Trophoblast cell (in vitro differentiated cells and primary cell): ENCODE measurements around the gene BCDIN3D.
A peak's percentile ranks its signal among the peaks of the same experiment; 100 is the strongest.
"Not testable (repeated sequence)": the region's sequence is repeated elsewhere in the genome, so short reads cannot be mapped to it uniquely, and the experiment has no call there.

Experiments used
- DNase-seq, 2 donors: peaks; one replicate each; pipeline ENCODE4 v3.0.0-alpha.2; 2016
- H2AFZ ChIP-seq: 2 replicates; pipeline ENCODE4 v1.6.1; 2013; ENCODE audit warnings: low read length, moderate library complexity, mild to moderate bottlenecking; ENCODE audit not compliant: insufficient read depth, poor library complexity
- H2AK5ac ChIP-seq: 2 replicates; pipeline ENCODE4 v1.6.1; 2013; ENCODE audit warnings: mild to moderate bottlenecking, low read length
- H2BK120ac ChIP-seq: 2 replicates; pipeline ENCODE4 v1.6.1; 2013; ENCODE audit warnings: low read length, mild to moderate bottlenecking, moderate library complexity; ENCODE audit not compliant: insufficient read depth, poor library complexity
- H2BK12ac ChIP-seq: 2 replicates; pipeline ENCODE4 v1.6.1; 2013; ENCODE audit warnings: mild to moderate bottlenecking, low read length, moderate library complexity
- H2BK5ac ChIP-seq: 2 replicates; pipeline ENCODE4 v1.6.1; 2013; ENCODE audit warnings: low read length, low read depth, moderate library complexity, mild to moderate bottlenecking; ENCODE audit not compliant: poor library complexity
- H3K14ac ChIP-seq: 2 replicates; pipeline ENCODE4 v1.6.1; 2013; ENCODE audit warnings: mild to moderate bottlenecking, low read length
- H3K18ac ChIP-seq: 2 replicates; pipeline ENCODE4 v1.6.1; 2013; ENCODE audit warnings: mild to moderate bottlenecking, low read length
- H3K23ac ChIP-seq: 2 replicates; pipeline ENCODE4 v1.6.1; 2013; ENCODE audit warnings: low read length
- H3K27ac ChIP-seq: 2 replicates; pipeline ENCODE4 v1.5.1; 2013; ENCODE audit warnings: low read depth, mild to moderate bottlenecking, inconsistent platforms, low read length, moderate library complexity
- H3K27me3 ChIP-seq: 2 replicates; pipeline ENCODE4 v1.6.1; 2013; ENCODE audit warnings: inconsistent platforms, mild to moderate bottlenecking, low read length, moderate library complexity; ENCODE audit not compliant: insufficient read depth
- H3K36me3 ChIP-seq, 2 experiments: 1 replicate in 1 of 2; 2 replicates in 1 of 2; pipeline ENCODE4 v1.6.1; 2013; ENCODE audit warnings: low read length in 2 of 2, mild to moderate bottlenecking in 2 of 2, moderate library complexity in 1 of 2; ENCODE audit not compliant: insufficient read depth in 2 of 2, control insufficient read depth in 1 of 2
- H3K4ac ChIP-seq: 2 replicates; pipeline ENCODE4 v1.6.1; 2013; ENCODE audit warnings: low read depth, mild to moderate bottlenecking, low read length, moderate library complexity
- H3K4me1 ChIP-seq, 2 experiments: 1 replicate in 1 of 2; 2 replicates in 1 of 2; pipeline ENCODE4 v1.6.1; 2013; ENCODE audit warnings: low read length in 2 of 2, mild to moderate bottlenecking in 2 of 2, moderate library complexity in 1 of 2; ENCODE audit not compliant: insufficient read depth in 2 of 2, control insufficient read depth in 1 of 2
- H3K4me2 ChIP-seq: 2 replicates; pipeline ENCODE4 v1.6.1; 2013; ENCODE audit warnings: inconsistent platforms, mild to moderate bottlenecking, low read length, moderate library complexity
- H3K4me3 ChIP-seq: 2 replicates; pipeline ENCODE4 v1.5.1; 2013; ENCODE audit warnings: mild to moderate bottlenecking, low read depth, low read length, inconsistent platforms
- H3K79me1 ChIP-seq: one replicate; pipeline ENCODE4 v1.6.1; 2013; ENCODE audit warnings: low read length
- H3K79me2 ChIP-seq: 2 replicates; pipeline ENCODE4 v1.6.1; 2013; ENCODE audit warnings: low read length, mild to moderate bottlenecking; ENCODE audit not compliant: control insufficient read depth, insufficient read depth, poor library complexity
- H3K9ac ChIP-seq: 2 replicates; pipeline ENCODE4 v1.6.1; 2013; ENCODE audit warnings: mild to moderate bottlenecking, low read length
- H3K9me3 ChIP-seq: 2 replicates; pipeline ENCODE4 v1.6.1; 2013; ENCODE audit warnings: low read depth, mild to moderate bottlenecking, control low read depth, inconsistent platforms, low read length; ENCODE audit not compliant: insufficient read depth
- H4K12ac ChIP-seq: 2 replicates; pipeline ENCODE4 v1.6.1; 2013; ENCODE audit warnings: low read depth, mild to moderate bottlenecking, low read length, moderate library complexity
- H4K8ac ChIP-seq: 2 replicates; pipeline ENCODE4 v1.6.1; 2013; ENCODE audit warnings: low read depth, mild to moderate bottlenecking, low read length, moderate library complexity
- H4K91ac ChIP-seq: one replicate; pipeline ENCODE4 v1.6.1; 2013; ENCODE audit warnings: low read depth, mild to moderate bottlenecking, low read length, moderate library complexity
- WGBS: extraction: QIAGEN DNeasy Blood & Tissue Kit; methylation state at CpG from one replicate; pipeline ENCODE4 v1.1.7; 2013; ENCODE audit warnings: missing lambda C conversion rate; ENCODE audit not compliant: insufficient read length, insufficient coverage; ENCODE audit errors: extremely low coverage; 5-methylcytosine and 5-hydroxymethylcytosine counted together

The BCDIN3D gene

DNA sequence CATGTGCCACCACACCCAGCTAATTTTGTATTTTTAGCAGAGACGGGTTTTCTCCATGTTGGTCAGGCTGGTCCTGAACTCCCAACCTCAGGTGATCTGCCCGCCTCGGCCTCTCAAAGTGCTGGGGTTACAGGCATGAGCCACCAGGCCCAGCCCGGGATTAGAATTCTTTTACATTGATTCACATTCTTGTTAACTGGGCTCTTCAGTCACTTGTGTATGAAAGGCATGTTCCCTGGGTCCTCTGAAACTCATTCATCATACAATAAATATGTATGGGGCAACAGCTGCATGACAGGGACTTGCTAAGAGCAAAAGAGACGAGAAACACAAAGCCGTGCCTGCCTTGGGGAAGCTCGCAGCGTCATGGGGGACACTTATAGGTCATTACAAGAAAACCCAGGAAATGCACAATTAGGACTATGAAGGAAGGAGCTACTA lies 28.9 kb upstream of the BCDIN3D start:
- whole genome bisulfite sequencing: no CpG with 5 or more reads among the region's 8 CpGs
- not testable (repeated sequence) for H3K4me3 ChIP-seq, H3K9me3 ChIP-seq, H3K23ac ChIP-seq, H4K8ac ChIP-seq, H3K14ac ChIP-seq, H2BK12ac ChIP-seq, H2BK120ac ChIP-seq, H3K79me1 ChIP-seq, H2AK5ac ChIP-seq, H2AFZ ChIP-seq, H3K36me3 ChIP-seq, H3K79me2 ChIP-seq, H3K4ac ChIP-seq, H3K27ac ChIP-seq, H3K4me2 ChIP-seq, H3K27me3 ChIP-seq, H2BK5ac ChIP-seq, H3K9ac ChIP-seq, H4K12ac ChIP-seq, H4K91ac ChIP-seq, H3K18ac ChIP-seq
- DNase-seq: peak; percentile 76 to 88
- peaks cover 6 to 11% of the 10 kb centered on the region in 2 experiments for H3K4me1 ChIP-seq

DNA sequence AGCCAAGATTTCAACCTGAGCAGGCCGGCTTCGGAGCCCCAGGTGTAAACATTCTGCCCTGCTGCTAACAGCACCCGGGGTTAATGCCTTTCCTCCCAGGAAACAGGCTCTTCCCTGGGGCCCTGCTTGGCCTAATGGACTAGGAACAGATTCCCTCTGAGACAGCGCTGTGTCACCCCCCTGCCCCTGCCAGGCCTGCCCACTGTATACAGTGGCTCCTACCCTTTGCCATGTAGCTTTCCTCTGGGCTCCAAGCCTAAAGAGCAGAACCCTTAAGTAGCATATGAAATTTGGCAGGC lies 28.3 kb upstream of the BCDIN3D start:
- no peaks in the 10 kb centered on the region for H3K27me3 ChIP-seq
- H3K18ac ChIP-seq: no peak overlapping the region
- no CpG with 5 or more reads among the region's 4 CpGs for WGBS
- peaks cover 2% of the 10 kb centered on the region for H3K9me3 ChIP-seq
- no peak overlapping the region for H3K4me2 ChIP-seq
- H3K9ac ChIP-seq: no peak overlapping the region
- peaks cover 6 to 11% of the 10 kb centered on the region in 2 experiments for H3K4me1 ChIP-seq
- H3K23ac ChIP-seq: no peak overlapping the region
- no peak overlapping the region for H3K14ac ChIP-seq
- H4K91ac ChIP-seq: no peak overlapping the region
- no peak for DNase-seq
- H4K12ac ChIP-seq: no peak overlapping the region
- no peak overlapping the region for H2AFZ ChIP-seq
- no peaks in the 10 kb centered on the region for H3K79me1 ChIP-seq
- no peak overlapping the region for H2AK5ac ChIP-seq
- no peak overlapping the region for H2BK12ac ChIP-seq
- H2BK5ac ChIP-seq: no peak overlapping the region
- H2BK120ac ChIP-seq: no peak overlapping the region
- H3K27ac ChIP-seq: no peak overlapping the region
- no peak overlapping the region for H3K4me3 ChIP-seq
- H3K79me2 ChIP-seq: no peaks in the 10 kb centered on the region
- H3K36me3 ChIP-seq: no peaks in the 10 kb centered on the region
- no peak overlapping the region for H3K4ac ChIP-seq
- H4K8ac ChIP-seq: no peak overlapping the region

DNA sequence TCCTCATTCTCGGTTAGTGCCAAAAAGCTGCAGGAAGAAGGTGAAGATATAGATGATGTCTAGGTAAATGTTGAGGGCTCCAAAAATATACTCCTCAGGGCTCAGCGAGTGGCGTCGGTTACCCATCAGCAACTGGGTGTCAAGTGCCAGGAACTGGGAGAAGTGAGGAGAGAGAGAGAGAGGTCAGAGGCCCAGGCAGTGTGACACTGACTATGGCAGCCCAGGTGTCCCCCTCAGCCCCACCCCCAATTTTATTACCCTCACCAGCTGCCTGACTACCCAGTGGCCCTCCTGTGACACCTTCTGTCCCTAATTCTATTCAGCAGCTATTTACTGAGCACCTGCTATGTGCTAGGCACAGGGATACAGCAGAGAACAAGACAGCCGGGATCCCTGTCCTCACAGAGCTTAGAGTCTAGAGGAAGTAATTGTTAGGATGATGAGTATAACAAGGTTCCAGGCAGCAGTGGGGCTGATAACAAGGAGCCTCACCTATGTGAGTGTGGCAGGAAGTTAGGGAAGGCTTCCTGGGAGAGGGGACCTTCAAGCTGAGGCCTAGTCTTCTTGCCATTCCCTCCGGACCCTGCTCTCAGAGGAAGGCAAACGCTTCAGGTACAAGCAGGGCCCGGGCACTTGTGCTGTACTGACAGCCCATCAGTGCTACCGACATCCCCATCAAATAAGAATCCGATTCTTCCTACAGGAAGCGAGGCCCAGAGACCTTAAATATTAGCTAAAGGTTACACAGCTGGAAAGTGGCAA lies 27.8 kb upstream of the BCDIN3D start:
- Histone ChIP-seq H3K4me3 (no peak overlapping the region), H3K4me2 (no peak overlapping the region), H3K9me3 (peaks cover 2% of the 10 kb centered on the region), H3K18ac (no peak overlapping the region), H2BK12ac (no peak overlapping the region), H3K4ac (no peak overlapping the region), H4K8ac (no peak overlapping the region), H2AFZ (no peak overlapping the region), H4K91ac (no peak overlapping the region), H3K27me3 (no peaks in the 10 kb centered on the region), H3K4me1 (peaks cover 6 to 11% of the 10 kb centered on the region in 2 experiments), H3K9ac (no peak overlapping the region), H2AK5ac (no peak overlapping the region), H2BK5ac (no peak overlapping the region), H3K36me3 (no peaks in the 10 kb centered on the region), H3K14ac (no peak overlapping the region), H3K79me2 (no peaks in the 10 kb centered on the region), H2BK120ac (no peak overlapping the region), H4K12ac (no peak overlapping the region), H3K27ac (no peak overlapping the region), H3K23ac (no peak overlapping the region), H3K79me1 (no peaks in the 10 kb centered on the region)
- DNase-seq: no peak
- no CpG with 5 or more reads among the region's 11 CpGs for WGBS

DNA sequence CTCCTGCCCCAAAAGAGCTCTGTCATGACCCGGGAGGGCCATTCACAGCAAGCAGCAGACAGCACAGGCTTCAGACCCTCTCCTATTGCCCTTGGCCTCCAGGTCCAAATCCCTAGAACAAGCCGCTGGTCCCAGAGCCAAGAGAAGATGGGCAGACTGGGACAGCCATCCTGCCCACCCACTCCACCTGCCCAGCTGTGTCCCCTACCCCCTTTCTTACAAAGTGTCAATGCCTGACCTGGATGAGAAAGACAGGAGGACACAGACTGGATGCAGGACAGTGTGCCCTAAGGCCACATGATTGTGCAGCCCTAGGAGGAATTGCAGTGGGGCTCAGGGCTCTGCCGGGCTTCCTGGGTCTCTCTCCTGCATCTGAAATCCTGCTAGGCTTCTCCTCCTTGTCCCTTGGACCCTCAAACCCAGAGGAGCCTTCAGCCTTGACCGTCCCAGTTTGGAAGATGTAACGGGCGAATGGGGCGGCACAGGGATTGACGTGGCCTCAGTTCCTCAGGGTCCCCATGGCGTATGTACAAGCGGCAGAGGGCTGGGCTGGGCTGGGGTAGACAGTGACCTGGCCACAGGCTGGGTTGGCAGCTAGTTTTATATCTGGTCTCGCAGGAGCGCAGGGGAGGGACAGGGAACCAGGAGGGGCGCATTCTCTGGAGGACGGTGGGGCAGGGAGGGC lies 27.1 kb upstream of the BCDIN3D start:
- H3K79me1 ChIP-seq: no peaks in the 10 kb centered on the region
- H3K4me1 ChIP-seq: peaks cover 6 to 11% of the 10 kb centered on the region in 2 experiments
- no peak overlapping the region for H3K18ac ChIP-seq
- H2AFZ ChIP-seq: no peak overlapping the region
- no peak overlapping the region for H3K4me3 ChIP-seq
- no peak overlapping the region for H3K27ac ChIP-seq
- no peak overlapping the region for H3K14ac ChIP-seq
- no peak overlapping the region for H2BK120ac ChIP-seq
- no peaks in the 10 kb centered on the region for H3K36me3 ChIP-seq
- H3K79me2 ChIP-seq: no peaks in the 10 kb centered on the region
- H2AK5ac ChIP-seq: no peak overlapping the region
- H3K4ac ChIP-seq: no peak overlapping the region
- no peak overlapping the region for H4K12ac ChIP-seq
- H3K4me2 ChIP-seq: no peak overlapping the region
- H3K27me3 ChIP-seq: no peaks in the 10 kb centered on the region
- peaks cover 2% of the 10 kb centered on the region for H3K9me3 ChIP-seq
- no peak overlapping the region for H4K91ac ChIP-seq
- H2BK12ac ChIP-seq: no peak overlapping the region
- no peak overlapping the region for H3K9ac ChIP-seq
- WGBS: no CpG with 5 or more reads among the region's 14 CpGs
- peak in 1 of 2 donors; percentile 26 for DNase-seq
- H4K8ac ChIP-seq: no peak overlapping the region
- H3K23ac ChIP-seq: no peak overlapping the region
- H2BK5ac ChIP-seq: no peak overlapping the region
